IPS DF 6.9 (cell line): ENCODE data around the gene FBXL17.
"Not testable (repeated sequence)": the region's sequence is repeated elsewhere in the genome, so short reads cannot be mapped to it uniquely, and the experiment has no call there.

Experiments used
- DNase-seq: peaks from one replicate; pipeline ENCODE4 v3.0.0-alpha.2; 2013; ENCODE audit warnings: low read depth, low spot score
- H3K27ac ChIP-seq: one replicate; pipeline ENCODE4 v1.5.1; 2013; ENCODE audit warnings: low read length, control low read depth
- H3K27me3 ChIP-seq: 2 replicates; pipeline ENCODE4 v1.6.1; 2013; ENCODE audit warnings: mild to moderate bottlenecking, low read length; ENCODE audit not compliant: control insufficient read depth, insufficient read depth
- H3K36me3 ChIP-seq: 2 replicates; pipeline ENCODE4 v1.6.1; 2013; ENCODE audit warnings: low read length; ENCODE audit not compliant: control insufficient read depth, insufficient read depth
- H3K4me1 ChIP-seq: 2 replicates; pipeline ENCODE4 v1.6.1; 2013; ENCODE audit warnings: low read length; ENCODE audit not compliant: control insufficient read depth, insufficient read depth
- H3K4me3 ChIP-seq: 2 replicates; pipeline ENCODE4 v1.5.1; 2013; ENCODE audit warnings: mild to moderate bottlenecking, low read length
- H3K9me3 ChIP-seq: 2 replicates; pipeline ENCODE4 v1.6.1; 2013; ENCODE audit warnings: low read length, inconsistent platforms; ENCODE audit not compliant: control insufficient read depth, insufficient read depth
- WGBS: extraction: QIAGEN DNeasy Blood & Tissue Kit; methylation state at CpG from one replicate; pipeline ENCODE4 v1.1.7; 2013; ENCODE audit warnings: mixed read lengths, missing lambda C conversion rate; ENCODE audit not compliant: insufficient read length, insufficient coverage; 5-methylcytosine and 5-hydroxymethylcytosine counted together

The FBXL17 gene

GRCh38 chr5:108276187-108277050 is 105.5 kb downstream of the FBXL17 start:
- Histone ChIP-seq H3K4me1 (peaks cover 3% of the 10 kb centered on the region), H3K36me3 (no peaks in the 10 kb centered on the region), H3K27ac (no peak overlapping the region), H3K4me3 (no peak overlapping the region), H3K9me3 (no peaks in the 10 kb centered on the region), H3K27me3 (no peaks in the 10 kb centered on the region)
- no peak for DNase-seq
- WGBS, result no CpG with 5 or more reads among the region's 1 CpG

DNA sequence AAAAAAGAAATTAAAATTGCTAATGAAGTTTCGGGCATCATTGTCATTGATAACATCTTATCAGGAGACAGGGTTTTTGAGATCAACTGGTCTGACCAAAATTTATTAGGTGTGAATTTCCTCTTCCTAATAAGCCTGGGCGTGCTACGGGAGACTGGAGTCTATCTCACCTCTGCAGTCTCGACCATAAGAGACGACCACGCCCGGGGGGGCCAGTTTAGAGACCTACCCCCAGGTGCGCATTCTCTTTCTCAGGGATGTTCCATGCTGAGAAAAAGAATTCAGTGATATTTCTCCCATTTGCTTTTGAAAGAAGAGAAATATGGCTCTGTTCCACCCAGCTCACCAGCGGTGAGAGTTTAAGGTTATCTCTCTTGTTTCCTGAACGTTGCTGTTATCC is 107.8 kb downstream of the FBXL17 start:
- not testable (repeated sequence) for H3K27ac ChIP-seq, H3K4me1 ChIP-seq, H3K36me3 ChIP-seq, H3K4me3 ChIP-seq, H3K9me3 ChIP-seq, H3K27me3 ChIP-seq, DNase-seq
- no CpG with 5 or more reads among the region's 10 CpGs for WGBS

- H3K4me3 ChIP-seq, result no peak overlapping the region
- H3K27me3 ChIP-seq, result no peaks in the 10 kb centered on the region
- DNase-seq, result no peak
- WGBS, result no CpG with 5 or more reads among the region's 1 CpG
- H3K27ac ChIP-seq, result no peak overlapping the region
- H3K9me3 ChIP-seq, result no peaks in the 10 kb centered on the region
- H3K4me1 ChIP-seq, result no peaks in the 10 kb centered on the region
- no peaks in the 10 kb centered on the region for H3K36me3 ChIP-seq
These were observed 110.8 kb downstream of the FBXL17 start for GRCh38 chr5:108271127-108271526.

- DNase-seq, result no peak
- Histone ChIP-seq H3K27me3 (no peaks in the 10 kb centered on the region), H3K9me3 (no peaks in the 10 kb centered on the region), H3K27ac (no peak overlapping the region), H3K4me1 (no peaks in the 10 kb centered on the region), H3K36me3 (no peaks in the 10 kb centered on the region), H3K4me3 (no peak overlapping the region)
- WGBS, result no CpG with 5 or more reads among the region's 2 CpGs
These were observed 115.7 kb downstream of the FBXL17 start for GRCh38 chr5:108266242-108266641.

- H3K9me3 ChIP-seq, result no peaks in the 10 kb centered on the region
- H3K4me3 ChIP-seq, result no peak overlapping the region
- WGBS, result no CpG with 5 or more reads among the region's 2 CpGs
- no peak for DNase-seq
- no peaks in the 10 kb centered on the region for H3K36me3 ChIP-seq
- H3K27me3 ChIP-seq, result no peaks in the 10 kb centered on the region
- no peak overlapping the region for H3K27ac ChIP-seq
- H3K4me1 ChIP-seq, result peaks cover 1% of the 10 kb centered on the region; the same call in 1 of the 2 replicates
These were observed 117.4 kb downstream of the FBXL17 start for GRCh38 chr5:108264533-108264932.

GRCh38 chr5:108263338-108263737 is 118.6 kb downstream of the FBXL17 start:
- H3K27ac ChIP-seq, result no peak overlapping the region

DNA sequence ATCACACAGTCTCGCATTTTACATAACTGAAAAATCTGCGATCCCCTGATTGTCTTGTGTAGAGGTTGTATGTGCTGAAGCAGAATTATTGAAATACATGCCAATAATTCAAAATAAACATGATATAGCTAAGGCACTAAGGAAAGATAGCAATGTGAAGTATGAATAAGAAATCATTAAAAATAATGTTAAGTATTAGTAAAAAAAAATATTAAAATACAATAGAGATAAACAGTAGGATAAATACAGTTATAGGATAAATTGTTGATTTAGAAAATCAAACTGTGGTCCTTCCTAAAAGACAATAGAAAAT is 121.1 kb downstream of the FBXL17 start:
- H3K27ac ChIP-seq, result no peak overlapping the region
- no CpG with 5 or more reads among the region's 2 CpGs for WGBS
- no peak overlapping the region for H3K4me3 ChIP-seq
- no peak for DNase-seq
- no peaks in the 10 kb centered on the region for H3K9me3 ChIP-seq
- H3K36me3 ChIP-seq, result no peaks in the 10 kb centered on the region
- peaks cover 1% of the 10 kb centered on the region; the same call in 1 of the 2 replicates for H3K4me1 ChIP-seq
- H3K27me3 ChIP-seq, result no peaks in the 10 kb centered on the region

More at GRCh38 chr5:108263338-108263737, 118.6 kb downstream of the FBXL17 start:
- H3K4me3 ChIP-seq, result no peak overlapping the region
- peaks cover 1% of the 10 kb centered on the region; the same call in 1 of the 2 replicates for H3K4me1 ChIP-seq
- H3K36me3 ChIP-seq, result no peaks in the 10 kb centered on the region
- no peaks in the 10 kb centered on the region for H3K27me3 ChIP-seq
- H3K9me3 ChIP-seq, result no peaks in the 10 kb centered on the region
- no peak for DNase-seq

GRCh38 chr5:108260117-108260857 is 121.6 kb downstream of the FBXL17 start:
- Histone ChIP-seq H3K27ac (no peak overlapping the region), H3K36me3 (no peaks in the 10 kb centered on the region), H3K9me3 (no peaks in the 10 kb centered on the region), H3K4me1 (peaks cover 1% of the 10 kb centered on the region; the same call in 1 of the 2 replicates), H3K27me3 (no peaks in the 10 kb centered on the region), H3K4me3 (no peak overlapping the region)
- WGBS, result no CpG with 5 or more reads among the region's 8 CpGs
- DNase-seq, result peak; percentile 73

DNA sequence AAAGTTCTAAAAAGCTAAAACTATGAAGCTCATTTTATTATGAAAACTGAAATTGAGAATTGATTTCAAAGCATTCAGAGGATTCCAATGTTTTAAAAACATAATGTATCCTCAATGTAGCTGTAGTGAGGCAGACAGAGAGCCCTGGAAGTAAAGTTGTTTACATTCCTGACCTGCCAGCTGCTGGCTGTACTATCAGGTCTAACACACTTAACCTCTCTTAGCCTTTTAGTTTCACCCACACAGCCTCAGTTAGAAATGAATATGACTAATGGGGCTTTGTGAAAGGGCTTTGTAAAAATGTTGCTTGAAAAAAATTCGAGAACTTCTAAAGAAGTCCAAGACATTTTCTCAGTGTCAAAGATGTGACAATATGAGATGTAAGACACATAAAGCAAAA is 122.6 kb downstream of the FBXL17 start:
- no CpG with 5 or more reads among the region's 1 CpG for WGBS
- Histone ChIP-seq H3K4me3 (no peak overlapping the region), H3K9me3 (no peaks in the 10 kb centered on the region), H3K27ac (no peak overlapping the region), H3K27me3 (no peaks in the 10 kb centered on the region), H3K4me1 (peaks cover 1% of the 10 kb centered on the region; the same call in 1 of the 2 replicates), H3K36me3 (no peaks in the 10 kb centered on the region)
- DNase-seq, result no peak

DNA sequence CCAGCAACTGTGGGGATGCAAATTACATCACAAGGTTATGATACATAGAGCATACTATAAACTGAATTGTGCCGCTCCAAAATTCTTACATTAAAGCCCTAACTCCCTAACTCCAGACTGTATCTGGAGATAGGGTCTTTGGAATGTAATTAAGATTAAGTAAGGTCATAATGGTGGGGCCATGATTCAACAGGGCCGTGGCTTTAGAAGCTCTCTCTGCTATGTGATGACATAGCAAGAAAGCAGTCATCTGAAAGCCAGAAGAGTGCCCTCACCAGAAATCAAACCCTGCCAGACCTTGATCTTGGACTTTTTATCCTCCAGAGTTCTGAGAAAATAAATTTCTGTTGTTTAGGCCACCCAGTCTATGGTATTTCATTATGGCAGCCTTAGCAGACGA is 123.9 kb downstream of the FBXL17 start:
- Histone ChIP-seq H3K27ac (no peak overlapping the region), H3K4me3 (no peak overlapping the region), H3K4me1 (peaks cover 1% of the 10 kb centered on the region; the same call in 1 of the 2 replicates), H3K36me3 (no peaks in the 10 kb centered on the region), H3K9me3 (no peaks in the 10 kb centered on the region), H3K27me3 (no peaks in the 10 kb centered on the region)
- no peak for DNase-seq
- no CpG with 5 or more reads among the region's 3 CpGs for WGBS
